Activated CD8-positive, alpha-beta memory T cell treated with anti-CD3 and anti-CD28 coated beads for 1 hour (primary cell): Measurements from ENCODE around the gene SF3B4.
A peak's percentile ranks its signal among the peaks of the same experiment; 100 is the strongest.

Experiments used
- DNase-seq, 2 donors: peaks; one replicate each; pipeline ENCODE4 v3.0.0-alpha.2; 2020; ENCODE audit warnings: low read depth in 1 of 2; ENCODE audit errors: extremely low read depth in 1 of 2

The SF3B4 gene

DNA sequence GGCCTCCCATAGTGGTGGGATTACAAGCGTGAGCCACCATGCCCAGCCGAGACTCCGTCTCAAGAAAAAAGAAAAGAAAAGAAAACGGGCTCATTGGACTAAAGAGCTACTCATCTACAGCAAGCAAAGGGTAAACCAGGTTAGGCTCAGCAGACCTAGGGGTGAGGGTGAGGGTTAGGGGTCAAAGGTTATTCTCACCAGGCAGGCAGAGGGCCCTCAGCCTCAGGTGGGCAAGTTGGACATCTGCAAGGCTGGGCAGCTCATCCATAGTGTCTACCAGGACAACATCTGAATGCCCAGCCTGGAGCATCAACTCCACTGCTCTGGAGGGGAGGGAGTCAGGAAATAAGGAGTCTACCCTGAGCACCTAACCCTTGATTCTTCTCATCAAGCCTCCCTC is 5.6 kb upstream of the SF3B4 start:
- DNase-seq, result no peak

DNA sequence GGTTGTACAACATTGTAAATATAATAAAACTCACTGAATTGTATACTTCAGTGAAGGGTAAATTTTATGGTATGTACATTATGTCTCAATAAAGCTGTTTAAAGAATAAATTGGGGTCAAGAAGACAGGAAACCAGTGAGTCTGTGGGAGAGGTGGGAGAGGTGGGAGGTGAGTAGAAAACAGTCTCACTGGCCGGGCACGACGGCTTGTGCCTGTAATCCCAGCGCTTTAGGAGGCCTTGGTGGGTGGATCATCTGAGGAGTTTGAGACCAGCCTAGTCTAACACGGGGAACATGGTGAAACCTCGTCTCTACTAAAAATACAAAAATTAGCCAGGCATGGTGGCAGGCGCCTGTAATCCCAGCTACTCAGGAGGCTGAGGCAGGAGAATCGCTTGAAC is 4.9 kb upstream of the SF3B4 start:
- no peak for DNase-seq

DNA sequence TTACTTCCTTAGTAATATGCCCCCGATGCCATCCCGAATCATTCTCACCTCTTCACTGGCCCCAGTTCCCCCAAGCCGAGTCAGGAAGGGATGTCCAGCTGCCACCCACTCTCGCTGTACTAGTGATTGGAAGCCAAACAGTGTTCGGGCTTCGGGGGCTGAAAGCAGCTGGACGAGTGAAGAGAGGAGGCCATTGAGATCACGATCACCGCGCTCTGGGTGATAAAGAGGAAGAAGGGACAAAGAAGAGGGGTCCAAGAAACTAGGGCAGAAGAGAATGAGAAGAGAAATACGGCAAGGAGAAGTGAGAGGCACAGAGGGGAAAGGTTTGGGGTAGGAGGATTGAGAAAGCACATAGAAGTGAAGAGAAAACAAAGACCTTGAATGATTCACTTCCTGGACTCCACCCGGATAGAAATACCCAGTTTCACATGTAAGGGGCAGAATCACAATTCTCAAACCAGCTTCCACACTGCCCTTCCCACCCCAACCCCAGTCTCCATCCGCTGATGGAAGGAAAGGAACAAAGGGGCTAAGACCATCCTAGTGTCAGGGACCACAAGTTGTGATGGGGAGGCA is 3.7 kb upstream of the SF3B4 start:
- no peak for DNase-seq

DNA sequence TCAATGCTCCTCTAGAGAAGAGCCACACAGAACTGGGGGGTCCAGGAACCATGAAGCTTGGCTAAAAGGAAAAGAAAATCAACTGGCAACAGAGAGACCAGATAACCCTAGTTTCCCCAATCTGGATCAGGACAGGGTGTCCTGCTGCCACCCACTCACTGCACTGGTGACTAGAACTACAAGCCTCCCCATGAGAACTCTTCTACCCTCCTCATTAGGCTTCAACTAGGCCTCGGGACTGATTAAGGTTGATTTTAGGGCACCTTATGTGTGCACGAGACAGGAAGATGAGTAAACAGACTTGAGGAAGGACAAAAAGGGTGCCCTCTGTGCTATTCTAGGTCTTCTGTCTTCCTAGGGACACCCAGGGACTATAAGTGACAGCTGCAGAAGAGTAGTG is 2.3 kb upstream of the SF3B4 start:
- DNase-seq, result no peak

DNA sequence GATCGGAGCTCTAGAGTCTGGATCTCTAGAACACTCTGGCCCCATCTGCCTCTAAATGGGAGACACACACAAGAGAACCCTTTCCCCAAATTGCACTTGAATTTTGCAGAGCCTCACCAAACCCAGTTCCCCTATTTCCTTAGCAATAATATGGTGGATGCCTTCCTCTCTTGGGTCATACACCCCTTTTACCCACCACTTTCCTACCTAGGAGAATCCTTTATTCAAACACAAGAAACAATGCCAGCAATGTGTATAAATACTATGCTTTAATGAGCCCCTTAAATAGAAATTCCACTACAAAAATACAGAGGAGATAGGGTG is 760 bp upstream of the SF3B4 start:
- DNase-seq, result no peak

DNA sequence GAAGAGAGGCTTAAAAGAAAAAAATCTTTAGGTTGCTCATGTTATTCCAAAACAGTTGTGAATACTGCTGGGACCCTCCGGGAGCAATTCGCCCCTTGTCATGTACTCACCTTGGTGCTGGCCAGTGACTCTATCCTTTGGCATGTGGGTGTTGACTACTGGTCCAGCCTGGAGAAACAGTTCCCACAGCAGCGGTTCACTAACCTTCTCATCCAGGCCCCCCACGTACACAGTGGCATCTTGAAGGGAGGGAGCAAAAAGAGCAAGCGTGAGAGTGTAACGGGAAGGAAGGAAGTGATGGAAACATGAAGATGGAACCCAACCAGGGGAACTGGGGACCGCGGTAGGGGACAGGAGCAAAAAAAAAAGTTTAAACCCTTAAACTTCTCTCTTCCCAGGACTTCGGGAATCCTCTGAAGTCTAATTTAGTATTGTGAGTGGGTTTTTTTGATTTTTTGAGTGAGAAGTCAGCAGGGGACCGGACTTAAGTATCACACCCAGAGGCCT is 494 bp downstream of the SF3B4 start:
- DNase-seq, result no peak

DNA sequence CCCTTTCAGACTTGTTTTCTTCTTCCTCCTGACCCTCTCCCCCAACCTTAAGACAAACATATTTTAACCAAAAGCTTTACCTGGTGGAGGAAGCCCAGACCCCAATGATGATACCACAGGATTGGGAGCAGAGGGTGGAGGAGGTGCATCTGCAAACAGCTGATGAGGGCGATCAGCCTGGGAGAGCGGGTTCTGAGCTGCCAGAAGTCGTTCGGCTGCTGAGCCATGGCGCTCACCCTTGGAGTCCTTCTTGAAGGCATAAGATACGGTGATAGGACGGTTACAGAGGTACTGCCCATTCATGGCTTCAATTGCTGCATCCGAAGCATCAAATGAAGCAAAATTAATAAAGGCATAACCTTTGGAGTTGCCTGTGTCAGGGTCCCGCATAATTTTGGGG is 1.3 kb downstream of the SF3B4 start:
- DNase-seq, result no peak

DNA sequence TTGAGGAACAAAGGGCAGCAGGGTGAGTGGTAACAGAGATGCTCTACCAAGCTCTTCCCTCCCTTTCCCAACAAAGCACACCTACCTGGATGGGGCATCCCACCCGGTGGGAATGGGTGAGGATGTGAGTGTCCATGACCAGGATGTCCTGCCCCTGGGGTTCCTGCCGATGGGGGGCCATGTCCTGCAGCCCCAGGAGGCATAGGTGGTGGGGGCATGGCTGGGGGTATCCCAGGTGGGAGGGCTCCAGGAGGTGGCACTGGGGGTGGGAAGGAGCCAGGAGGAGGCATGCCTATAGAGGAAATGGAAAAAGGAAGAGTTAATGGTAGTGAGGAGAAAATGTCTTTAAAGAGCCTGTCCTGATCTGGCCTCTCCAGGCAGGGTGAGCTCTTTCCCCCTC is 1.9 kb downstream of the SF3B4 start:
- DNase-seq, result no peak

DNA sequence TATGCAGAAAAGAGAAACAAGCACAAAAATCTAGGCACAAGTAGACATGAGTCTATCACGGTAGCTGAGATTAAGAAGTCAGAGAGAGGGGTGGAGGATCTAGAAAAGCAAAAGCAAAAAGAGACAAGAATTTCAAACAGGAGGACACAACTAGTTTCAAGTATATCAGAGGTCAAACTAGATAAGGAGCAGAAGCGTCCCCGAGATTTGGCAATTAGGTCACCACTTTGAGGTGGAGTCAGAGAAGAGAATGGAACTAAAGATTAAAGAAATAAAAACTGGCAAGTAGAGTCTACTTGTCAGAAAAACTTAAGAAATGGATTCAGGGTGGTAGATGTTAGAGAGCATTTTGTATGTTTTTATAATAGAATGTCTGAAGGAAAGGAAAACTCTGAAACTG is 2.3 kb downstream of the SF3B4 start:
- DNase-seq, result no peak

DNA sequence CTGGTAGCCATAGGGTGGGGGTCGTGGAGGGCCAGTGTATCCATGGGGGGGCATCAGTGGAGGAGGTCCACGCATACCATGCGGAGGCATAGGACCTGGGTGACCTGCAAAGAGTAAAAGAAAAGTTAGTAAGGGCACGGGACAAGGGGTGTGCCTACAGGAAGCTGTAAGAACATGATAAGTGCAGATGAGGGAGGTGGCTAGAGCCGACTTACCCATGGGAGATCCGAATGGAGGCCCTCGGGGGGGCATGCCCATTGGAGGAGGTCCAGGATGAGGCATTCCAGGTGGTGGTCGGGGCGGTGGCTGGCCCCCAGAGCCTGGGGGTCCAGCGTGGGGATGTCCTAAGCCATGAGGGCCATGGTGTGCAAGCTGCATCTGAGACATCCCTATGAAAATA is 4.0 kb downstream of the SF3B4 start:
- DNase-seq, result no peak

DNA sequence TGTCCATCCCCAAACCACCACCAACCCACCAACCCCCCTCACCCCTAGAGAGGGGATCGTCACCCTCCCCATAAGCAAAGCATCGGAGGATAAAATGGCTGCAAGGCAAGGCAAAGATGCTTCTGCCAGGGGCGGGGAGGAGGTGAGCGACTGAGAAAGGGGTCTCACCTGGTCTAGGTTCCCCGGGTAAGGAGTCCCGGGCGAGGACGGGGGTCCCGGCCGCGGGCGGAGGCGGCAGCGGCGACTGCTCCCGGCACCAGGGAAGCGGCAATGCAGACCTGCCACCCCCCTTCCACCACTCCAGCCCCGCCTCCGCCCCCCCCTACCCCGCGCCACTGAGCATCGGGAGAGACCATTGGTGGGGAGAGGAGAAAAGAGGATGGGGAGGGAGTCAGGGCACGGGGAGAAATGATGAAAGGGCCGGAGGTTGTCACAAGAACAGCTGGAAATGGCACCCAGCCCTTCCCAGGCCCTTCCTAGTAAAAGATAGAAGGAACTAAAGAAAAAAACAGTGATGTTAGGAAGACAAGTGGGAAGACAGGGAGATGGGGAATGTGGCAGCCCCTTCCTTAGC is 9.9 kb downstream of the SF3B4 start, which contains the start of gene SV2A:
Gene SV2A (minus strand): TSS at position 274 of the 574 bp plus-strand sequence. CDS start 4,004 bp downstream, outside the sequence.
- DNase-seq, result peak in 1 of 2 donors; percentile 27

DNA sequence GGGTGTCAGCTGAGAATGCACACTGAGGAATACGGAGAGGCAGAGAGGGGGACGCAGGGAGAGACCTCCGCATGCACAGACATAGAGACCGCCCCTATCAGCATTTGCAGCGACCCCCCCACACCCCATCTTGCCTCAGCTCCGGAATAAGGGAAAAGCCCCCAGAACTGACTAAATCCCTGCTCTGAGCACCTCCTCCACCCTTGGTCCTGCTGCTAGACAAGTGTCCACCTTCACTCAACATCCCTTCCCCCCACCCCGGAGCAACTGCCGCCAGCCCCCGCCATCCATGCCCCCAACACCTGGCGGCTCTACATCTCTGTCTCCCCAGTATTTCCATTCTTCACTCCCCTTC is 10.7 kb downstream of the SF3B4 start:
- no peak for DNase-seq

DNA sequence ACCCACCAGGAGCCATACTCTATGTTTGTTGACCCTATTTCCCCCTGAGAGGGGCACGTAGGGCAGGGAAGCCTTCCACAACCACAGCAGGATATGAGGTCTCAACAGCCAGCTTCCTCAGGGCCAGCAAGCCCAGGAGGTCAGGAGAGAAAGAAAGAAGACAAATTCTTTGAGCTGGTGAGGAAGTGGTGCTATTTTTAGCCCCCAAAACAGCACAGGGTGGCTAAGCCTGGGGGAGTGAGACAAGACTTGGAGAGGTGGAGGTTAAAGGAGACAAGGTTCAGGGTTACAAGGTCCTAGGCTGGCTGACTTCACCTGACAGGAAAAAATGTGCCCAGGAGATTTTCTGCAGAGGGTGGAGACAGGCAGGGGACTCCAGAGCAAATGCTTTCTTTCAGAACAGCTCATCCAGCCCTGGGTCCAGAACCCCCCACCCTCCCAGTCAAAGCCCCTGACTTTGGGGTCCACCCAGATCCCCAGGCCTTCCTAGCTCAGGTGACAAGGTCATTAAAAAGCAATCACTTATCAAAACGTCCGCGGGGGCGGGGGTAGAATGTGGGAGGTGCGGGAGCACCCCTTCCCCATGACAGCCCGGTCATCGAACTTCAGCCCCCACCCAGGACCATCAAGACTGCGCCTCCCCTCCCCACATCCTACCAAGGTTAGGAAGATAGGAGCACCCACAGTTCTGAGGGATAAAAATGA is 11.3 kb downstream of the SF3B4 start:
- no peak for DNase-seq

DNA sequence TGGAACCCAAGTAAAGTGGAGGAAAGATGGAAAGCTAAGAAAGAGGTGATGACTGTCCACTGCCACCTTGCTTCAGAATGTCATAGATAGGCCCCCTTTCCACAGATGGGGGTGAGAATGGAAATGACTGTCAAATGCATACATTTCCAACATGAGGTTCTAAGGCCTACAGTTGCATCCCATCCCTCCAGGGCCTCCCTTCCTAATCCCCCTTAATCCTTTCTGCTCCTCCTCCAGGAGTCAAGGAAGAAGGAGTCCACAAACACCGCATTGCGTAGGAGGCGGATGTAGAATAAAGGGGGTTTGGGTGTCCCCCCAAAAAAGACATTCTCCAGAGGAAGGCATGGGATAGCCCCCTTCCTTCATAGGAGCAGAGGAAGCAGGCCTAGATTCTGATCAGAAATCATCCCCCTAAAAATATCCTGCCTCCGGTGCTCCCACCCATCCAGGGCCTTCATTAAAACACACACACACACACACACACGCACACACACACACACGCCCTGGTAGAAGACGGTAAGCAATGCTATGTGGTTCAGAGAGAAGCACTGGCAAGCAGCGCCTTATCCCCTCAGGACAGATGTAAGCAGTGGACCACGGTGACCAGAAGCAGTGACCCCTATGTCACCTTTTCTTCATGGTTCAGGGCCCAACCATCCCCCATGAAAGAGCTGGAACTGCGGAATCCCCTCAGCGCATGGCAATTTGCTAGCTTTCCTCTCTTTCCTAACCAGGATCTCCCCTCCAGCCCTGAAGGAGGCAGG is 12.0 kb downstream of the SF3B4 start:
- no peak for DNase-seq

DNA sequence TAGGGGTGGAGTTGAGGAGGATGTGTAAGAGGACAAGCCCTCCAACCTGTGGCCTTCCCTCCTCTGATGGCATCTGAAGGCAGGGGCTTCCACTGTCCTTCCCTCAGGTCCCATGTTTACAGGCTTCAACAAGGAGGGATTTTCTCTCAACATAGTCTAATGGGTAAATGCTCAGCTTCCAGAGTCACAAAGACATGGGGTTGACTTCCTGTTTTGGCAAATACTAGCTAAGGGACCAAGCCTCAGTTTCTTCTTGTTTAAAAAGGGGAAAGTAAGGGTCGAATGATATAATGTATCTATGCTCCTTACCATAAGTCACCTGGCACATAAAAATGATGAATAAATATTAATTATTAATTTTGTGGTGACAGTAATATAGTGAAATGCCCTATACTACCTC is 13.1 kb downstream of the SF3B4 start:
- no peak for DNase-seq

DNA sequence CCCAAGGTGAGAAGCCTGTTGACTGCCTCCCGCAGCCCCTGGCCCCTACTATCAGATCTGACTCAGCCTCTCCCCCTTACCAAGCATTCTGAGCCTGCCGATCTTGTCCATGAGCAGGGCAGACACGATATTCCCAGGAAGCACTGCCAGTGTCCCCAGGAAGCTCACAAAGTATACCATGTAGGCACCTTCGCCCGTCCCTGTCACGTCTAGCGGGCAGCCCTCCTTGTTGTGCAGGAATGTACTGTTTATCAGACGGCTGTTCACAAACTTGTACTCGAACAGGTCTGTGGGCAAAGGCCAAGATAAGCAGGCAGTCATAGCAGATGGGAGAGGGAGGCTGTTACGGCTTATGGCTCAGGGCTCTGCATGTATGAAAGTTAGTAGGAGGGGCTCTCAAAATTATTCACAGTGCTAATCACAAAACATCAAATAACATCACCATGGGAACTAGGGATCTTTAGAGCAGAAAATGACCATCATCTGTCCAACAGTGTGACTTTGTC is 21.0 kb downstream of the SF3B4 start:
- no peak for DNase-seq

DNA sequence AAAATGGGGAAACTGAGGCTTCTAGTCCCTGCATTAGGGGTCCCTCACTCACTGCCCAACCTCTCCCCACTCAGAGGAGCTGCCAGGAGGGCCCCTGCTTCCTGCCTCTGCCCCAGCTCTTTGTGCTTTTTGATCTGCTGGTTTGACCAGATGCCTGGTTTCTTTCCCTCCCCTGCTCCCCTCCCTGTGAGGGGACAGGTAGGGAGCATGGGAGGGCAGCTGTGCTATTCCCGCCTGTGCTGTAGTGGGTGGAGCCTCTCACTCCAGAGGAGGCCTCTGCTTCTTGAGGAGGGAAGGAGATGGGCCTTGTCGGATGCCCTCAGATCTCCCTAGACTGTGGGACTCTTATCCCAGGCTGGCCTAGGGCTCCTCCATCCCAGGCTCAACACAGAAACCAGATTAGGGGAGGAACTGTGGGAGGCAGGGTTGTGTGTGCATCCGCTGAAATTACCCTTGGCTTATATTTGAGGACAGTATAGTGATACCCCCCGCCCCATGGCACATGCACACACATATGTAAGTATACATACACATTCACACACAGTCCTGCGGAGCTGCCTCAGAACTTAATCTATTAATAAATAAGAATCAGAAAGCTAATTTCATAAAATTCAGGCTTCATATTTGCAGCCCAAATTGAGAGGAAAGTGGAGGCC is 23.6 kb downstream of the SF3B4 start:
- DNase-seq, result no peak

DNA sequence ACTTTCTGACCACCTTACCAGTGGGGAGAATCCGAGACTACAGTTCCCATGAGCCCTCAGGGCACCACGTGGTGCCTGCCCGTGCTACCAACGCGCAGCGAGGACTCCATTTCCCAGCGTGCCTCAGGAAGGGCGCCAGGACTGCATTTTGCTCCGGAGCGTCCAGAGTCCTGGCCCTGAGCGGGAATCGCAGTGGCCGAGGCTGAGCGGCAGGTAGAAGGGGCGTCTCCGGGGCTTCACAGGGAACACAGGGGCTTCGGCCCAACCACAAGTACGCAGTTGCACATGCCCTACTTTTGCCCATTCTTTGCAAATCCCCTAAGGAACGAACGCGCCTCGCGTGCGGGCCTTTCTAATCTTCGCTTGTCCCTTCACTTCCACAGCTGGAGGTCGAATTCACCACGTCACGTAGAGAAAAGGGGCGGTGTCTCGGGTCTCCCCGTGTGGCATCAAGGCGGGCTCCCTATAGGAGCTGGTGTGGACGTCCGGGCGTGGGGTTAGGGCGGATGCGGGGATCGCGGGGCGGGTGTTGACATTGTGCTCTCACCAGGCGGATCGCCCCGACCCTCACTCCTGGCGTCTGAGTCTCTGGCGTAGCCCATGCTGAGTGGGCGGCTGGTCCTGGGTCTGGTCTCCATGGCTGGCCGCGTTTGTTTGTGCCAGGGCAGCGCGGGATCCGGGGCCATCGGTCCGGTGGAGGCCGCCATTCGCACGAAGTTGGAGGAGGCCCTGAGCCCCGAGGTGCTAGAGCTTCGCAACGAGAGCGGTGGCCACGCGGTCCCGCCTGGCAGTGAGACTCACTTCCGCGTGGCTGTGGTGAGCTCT is 27.9 kb downstream of the SF3B4 start, which contains the start of gene BOLA1:
Gene BOLA1 (plus strand): TSS at position 109 of the 825 bp plus-strand sequence. CDS start 492 bp downstream, at position 601.
- peak; percentile 39 to 69 for DNase-seq

DNA sequence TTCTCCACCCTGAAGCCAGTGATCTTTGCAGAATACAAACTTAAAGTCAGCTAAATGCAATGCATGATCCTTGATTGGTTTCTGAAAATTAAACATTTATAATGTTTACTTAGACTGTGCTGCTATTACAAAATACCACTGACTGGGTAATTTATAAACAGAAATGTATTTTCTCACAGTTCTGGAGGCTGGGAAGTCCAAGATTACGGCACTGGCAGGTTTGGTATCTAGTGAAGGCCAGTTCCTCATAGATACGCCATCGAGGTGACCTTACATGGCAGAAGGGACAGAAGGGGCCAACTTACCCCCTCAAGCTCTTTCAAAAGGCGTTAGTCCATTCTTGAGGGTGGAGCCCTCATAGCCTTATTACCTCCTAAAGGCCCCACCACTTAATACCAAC is 31.0 kb downstream of the SF3B4 start:
- no peak for DNase-seq

DNA sequence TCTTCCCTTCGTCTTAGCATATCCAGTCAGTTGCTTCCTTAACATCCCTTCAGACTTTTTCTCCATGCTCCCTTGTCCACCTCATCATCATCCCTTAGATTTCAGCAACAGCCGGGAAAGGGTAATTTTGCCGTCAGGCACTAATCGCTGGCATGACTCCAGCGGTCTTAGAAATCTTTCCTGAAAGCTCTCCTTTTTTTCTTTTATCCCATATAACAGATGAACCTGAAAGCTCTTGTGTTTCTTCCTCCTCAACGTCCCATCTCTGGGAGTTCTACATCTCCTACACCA is 38.7 kb downstream of the SF3B4 start:
- DNase-seq, result no peak
